ENCODE data around the gene SPATA2.

The SPATA2 gene

DNA sequence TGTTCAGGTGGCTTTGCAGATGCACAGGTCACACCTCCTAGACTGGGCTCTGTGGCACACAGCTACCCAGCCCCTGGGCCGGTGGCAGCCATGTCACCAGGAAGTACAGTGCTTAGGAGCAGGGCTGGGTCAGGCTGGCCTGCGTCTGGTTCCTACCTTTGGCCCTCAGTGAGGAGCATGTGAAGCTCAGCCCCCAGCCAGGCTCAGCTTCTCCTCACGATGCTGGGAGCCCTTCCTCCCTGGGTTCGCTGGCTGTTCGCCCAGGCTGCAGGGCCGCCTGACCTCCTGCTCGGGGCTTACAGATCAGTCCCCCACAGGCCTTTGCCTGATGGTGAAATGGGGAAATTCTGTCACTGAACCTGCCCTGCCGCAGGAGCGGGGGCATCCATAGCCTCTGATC, 23.1 kb downstream of the SPATA2 start:
- no peak overlapping the region for H3K4me3 ChIP-seq (ENCODE audit: low read depth, low read length)
- DNase-seq (ENCODE audit: low read depth): no peak
- TF ChIP-seq, protein P1, sequence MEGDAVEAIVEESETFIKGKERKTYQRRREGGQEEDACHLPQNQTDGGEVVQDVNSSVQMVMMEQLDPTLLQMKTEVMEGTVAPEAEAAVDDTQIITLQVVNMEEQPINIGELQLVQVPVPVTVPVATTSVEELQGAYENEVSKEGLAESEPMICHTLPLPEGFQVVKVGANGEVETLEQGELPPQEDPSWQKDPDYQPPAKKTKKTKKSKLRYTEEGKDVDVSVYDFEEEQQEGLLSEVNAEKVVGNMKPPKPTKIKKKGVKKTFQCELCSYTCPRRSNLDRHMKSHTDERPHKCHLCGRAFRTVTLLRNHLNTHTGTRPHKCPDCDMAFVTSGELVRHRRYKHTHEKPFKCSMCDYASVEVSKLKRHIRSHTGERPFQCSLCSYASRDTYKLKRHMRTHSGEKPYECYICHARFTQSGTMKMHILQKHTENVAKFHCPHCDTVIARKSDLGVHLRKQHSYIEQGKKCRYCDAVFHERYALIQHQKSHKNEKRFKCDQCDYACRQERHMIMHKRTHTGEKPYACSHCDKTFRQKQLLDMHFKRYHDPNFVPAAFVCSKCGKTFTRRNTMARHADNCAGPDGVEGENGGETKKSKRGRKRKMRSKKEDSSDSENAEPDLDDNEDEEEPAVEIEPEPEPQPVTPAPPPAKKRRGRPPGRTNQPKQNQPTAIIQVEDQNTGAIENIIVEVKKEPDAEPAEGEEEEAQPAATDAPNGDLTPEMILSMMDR (IDR thresholded peaks at IDR 0.05; ENCODE audit: low read depth, low read length, missing control alignments): no peak

DNA sequence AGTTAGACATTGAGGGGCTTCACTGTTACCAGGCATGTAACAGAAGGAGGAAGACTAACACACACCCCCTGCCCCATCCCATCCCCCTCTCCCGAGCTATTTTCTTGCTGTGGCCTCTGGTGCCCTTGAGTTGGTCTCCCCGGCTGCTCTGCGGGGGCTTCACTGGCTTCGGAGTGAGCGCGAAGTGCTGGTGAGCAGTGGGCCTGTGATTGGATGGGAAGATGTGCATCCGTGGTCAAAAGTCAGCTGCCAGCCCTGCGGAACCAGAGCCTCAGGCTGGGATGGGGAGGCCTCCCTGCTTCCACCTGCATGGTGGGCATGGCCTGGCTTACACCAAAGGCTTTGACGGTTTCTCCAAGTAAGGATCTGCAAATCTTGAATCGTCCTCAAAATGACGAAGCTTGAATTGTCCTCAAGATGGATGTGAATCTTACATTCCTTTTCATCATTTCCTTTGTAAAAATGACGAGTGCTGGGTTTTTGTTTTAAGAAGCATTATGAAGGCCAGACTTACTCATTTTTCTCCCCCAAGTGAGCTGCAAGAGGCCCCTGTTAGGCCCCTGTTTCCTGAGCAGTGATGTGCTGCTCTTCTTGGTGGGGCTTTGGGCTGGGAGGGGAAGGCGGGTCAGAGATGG, 23.7 kb downstream of the SPATA2 start:
- DNase-seq (ENCODE audit: low read depth): no peak
- no peak overlapping the region for H3K4me3 ChIP-seq (ENCODE audit: low read depth, low read length)
- TF ChIP-seq, protein P1 (IDR thresholded peaks at IDR 0.05; ENCODE audit: low read depth, low read length, missing control alignments): no peak

DNA sequence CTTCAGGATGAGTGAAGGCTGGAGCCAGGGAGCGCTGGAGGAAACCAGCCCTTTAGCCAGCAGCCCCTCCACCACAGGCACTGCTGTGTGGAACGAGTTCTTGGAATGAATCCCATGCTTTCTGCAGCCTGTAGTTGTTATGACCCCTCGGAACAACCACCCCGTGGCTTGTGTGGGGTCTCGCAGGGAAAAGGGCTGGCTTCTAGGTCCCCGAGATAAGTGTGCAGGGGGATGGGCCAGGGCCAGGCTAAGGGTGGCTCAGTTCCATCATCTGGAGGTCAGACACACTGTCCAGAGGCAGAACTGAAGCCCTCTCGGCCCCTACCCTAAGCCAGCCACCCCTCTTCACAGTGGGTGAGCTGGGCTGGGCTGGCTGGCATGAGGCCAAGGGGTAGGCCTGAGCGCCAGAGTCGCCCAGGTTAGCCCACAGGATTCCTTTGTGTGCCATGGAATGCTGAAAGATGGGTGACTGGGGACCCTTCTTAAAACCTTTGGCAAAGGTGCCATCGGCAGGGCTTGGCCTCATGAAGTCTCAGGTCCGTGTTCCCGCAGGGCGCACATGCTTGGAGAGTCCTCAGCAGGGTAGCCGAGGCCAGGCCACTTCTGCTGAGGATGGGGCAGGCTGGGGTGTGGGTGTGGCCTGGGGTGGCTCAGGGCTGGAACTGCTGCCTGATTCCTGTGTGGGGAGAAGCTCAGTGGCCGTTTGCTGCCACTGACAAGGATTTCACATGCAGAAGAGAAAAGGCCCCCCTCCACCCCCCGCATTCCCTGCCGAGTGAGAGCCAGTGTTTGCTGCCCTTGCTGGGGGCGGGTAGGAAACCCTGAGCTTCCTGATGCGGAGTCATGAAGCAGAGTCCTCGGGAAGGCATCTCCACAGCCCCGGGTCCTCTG, 24.6 kb downstream of the SPATA2 start:
- TF ChIP-seq, protein P1 (IDR thresholded peaks at IDR 0.05; ENCODE audit: low read depth, low read length, missing control alignments): no peak
- no peak for DNase-seq (ENCODE audit: low read depth)
- H3K4me3 ChIP-seq (ENCODE audit: low read depth, low read length): no peak overlapping the region

DNA sequence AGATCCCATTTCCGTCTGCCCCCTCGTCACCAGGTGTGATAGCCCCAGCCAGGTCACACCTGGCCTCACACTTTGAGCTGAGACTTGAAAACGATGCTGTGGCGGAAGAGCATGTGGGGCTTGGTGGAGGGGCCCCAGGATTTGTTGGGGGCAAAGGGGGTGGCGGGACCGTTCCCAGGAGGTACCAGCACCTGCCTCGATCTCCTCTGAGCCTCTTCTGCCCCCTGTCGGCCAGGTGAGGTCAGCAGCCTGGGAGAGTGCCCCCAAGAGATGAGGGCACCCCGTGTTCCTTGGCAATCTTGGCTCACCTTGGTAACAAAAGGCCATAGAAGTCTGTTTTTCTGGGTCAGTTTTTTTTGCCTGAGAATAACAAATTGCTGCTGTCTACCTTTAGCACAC, 25.4 kb downstream of the SPATA2 start:
- H3K4me3 ChIP-seq (ENCODE audit: low read depth, low read length): no peak overlapping the region
- TF ChIP-seq, protein P1 (IDR thresholded peaks at IDR 0.05; ENCODE audit: low read depth, low read length, missing control alignments): peak; percentile 39
- DNase-seq (ENCODE audit: low read depth): no peak

DNA sequence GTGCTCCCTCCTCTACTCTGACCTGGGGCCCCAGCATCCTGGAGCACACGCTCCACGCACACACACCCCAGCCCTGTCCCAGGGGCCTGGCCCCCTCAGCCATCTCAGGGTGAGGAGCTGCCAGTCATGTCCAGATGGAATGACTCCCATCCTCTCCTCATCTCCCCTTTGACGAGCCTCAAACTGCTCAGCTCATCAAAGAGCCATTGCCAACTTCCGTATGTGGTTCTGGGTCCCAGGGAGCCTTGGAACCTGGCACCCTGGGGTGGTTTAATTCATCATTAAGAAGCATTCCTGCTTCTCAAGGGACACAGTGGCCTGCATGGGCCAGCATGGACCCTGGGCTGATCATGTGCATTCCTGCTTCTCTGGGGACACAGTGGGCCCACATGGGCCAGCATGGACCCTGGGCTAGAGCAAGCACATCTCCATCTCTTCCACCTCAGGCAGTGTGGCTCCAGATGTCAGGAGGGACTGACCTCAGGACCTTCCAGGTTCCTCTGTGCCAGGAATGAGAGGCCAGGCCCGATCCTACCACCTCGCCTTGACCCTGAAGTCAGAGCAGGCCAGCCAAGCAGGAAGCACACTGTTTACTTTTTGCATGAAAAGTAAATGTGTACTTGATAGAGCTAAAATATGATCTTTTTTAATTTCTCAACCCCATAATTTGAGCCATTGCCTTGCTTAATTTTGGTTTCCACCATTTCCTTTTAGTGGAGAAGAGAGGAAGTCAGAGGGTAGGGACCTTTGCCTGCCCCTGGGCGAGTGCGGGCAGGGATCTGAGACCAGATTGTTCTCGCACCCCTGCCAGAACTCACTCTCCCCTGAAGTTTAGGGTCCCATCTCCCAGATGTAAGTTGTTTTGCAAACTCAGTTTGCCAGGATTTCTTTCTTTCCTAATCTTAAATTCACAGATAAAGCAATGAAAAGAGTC, 26.1 kb downstream of the SPATA2 start:
- DNase-seq (ENCODE audit: low read depth): no peak
- no peak overlapping the region for H3K4me3 ChIP-seq (ENCODE audit: low read depth, low read length)
- TF ChIP-seq, protein P1 (IDR thresholded peaks at IDR 0.05; ENCODE audit: low read depth, low read length, missing control alignments): no peak

DNA sequence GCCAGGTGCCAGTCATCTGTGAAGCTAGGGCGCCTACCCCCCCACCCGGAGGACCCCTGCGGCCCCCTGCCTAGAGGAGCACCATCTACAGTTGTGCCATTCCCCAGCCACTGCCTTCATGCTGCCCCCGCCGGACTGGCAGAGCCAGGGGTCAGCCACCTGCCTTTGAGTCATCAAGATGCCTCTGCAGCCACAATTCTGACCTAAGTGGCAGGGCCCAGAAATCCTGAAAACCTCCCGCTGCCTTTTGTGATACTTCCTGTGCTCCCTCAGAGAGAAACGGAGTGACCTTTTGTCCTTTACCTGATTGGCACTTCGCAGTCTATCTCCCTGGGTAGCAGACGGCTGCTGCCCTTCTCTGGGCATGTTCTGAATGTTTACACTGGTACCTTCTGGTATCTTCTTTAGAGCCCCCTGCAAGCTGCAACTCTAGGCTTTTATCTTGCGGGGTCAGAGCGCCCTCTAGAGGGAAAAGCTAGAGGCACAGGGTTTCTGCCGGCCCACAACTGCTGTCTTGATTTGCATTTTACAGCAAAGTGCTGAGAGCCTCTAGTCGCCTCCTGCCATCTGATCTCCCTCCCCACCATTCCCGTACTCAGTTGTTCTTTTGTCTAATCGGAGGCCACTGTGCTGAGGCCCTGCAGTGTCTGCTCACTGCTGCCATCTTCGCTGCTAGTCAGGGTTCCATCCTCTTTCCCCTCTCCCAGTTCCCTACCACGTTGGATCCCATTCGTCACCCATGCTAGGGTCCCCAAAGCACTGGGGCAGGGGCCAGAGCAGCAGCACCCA, 26.9 kb downstream of the SPATA2 start:
- TF ChIP-seq, protein P1 (IDR thresholded peaks at IDR 0.05; ENCODE audit: low read depth, low read length, missing control alignments): peak; percentile 91
- H3K4me3 ChIP-seq (ENCODE audit: low read depth, low read length): no peak overlapping the region
- no peak for DNase-seq (ENCODE audit: low read depth)

All from GM12864 (cell line).